ENCODE results near the gene EPM2AIP1. TPM values are rescaled to one million over a fixed set of nuclear protein-coding genes. Genes with fewer than 3 reads are reported as not detected.
A peak's percentile ranks its signal among the peaks of the same experiment; 100 is the strongest.

EPM2AIP1 gene
- total and polyA plus RNA-seq, 12 donors = 6.1 to 36.3 (median 27.4) TPM

DNA sequence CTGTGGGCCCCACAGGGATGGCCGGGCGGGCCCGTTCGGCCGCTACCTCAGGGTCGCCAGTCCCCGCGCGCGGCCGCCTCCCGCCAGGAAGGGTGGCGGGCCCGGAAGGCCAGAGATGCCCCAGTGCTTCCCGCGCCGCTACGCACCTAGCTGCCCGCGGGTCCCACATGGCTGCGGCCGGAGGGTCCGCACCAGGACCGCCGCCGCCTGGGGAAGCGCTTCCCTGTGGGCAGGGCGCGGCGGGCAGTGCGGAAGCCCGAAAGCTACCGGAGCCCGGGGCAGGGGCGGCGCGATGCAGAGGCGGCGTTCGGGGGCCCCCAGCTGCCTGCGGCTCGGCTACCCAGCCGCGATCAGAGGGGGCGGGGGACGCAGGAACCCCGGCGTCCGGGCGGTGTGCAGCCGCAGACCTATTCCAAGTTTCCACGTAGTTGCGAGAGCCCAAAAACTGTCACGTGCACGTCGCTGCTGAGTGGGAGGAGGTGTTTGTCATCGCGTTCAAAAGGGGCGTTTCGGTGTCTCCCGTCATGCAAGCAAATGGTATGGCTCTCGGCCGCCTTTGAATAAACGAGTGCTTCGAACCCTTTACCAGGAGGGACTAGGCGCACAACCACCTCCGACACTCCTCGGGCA is 48.2 kb downstream of the EPM2AIP1 start, which contains the start of gene TRANK1:
TRANK1 (minus strand) TSS at position 414 of the 630 bp plus-strand sequence; CDS start at position 169, 245 bp downstream.
- Histone ChIP-seq H3K4me3 (peak within 1 kb of the TSS; percentile 61 to 96 (median 82)), H3K36me3 (no peaks in the 10 kb centered on the region), H3K4me1 (peaks cover 0 to 25% (median 14%) of the 10 kb centered on the region in 9 donors), H3K9me3 (peaks cover 0 to 22% (median 12%) of the 10 kb centered on the region in 11 donors), H3K27me3 (no peaks in the 10 kb centered on the region), H3K27ac (peak within 1 kb of the TSS; percentile 40 to 90 (median 74))
- WGBS, 2 donors = 1% methylated on average over 60 to 68 of the region's 68 CpGs
- TF ChIP-seq, protein P1, sequence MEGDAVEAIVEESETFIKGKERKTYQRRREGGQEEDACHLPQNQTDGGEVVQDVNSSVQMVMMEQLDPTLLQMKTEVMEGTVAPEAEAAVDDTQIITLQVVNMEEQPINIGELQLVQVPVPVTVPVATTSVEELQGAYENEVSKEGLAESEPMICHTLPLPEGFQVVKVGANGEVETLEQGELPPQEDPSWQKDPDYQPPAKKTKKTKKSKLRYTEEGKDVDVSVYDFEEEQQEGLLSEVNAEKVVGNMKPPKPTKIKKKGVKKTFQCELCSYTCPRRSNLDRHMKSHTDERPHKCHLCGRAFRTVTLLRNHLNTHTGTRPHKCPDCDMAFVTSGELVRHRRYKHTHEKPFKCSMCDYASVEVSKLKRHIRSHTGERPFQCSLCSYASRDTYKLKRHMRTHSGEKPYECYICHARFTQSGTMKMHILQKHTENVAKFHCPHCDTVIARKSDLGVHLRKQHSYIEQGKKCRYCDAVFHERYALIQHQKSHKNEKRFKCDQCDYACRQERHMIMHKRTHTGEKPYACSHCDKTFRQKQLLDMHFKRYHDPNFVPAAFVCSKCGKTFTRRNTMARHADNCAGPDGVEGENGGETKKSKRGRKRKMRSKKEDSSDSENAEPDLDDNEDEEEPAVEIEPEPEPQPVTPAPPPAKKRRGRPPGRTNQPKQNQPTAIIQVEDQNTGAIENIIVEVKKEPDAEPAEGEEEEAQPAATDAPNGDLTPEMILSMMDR (IDR thresholded peaks at IDR 0.05) = no peak
- DNase-seq = peak; percentile 49 to 65
- intact Hi-C loops (cut with DNase I) = loop anchor here in 2 of 10 donors (5.0 kb wide), 1 partner anchor 37 kb away; no protein-coding TSS in a partner anchor
- ATAC-seq = peak; percentile 59 to 82 (median 72)

DNA sequence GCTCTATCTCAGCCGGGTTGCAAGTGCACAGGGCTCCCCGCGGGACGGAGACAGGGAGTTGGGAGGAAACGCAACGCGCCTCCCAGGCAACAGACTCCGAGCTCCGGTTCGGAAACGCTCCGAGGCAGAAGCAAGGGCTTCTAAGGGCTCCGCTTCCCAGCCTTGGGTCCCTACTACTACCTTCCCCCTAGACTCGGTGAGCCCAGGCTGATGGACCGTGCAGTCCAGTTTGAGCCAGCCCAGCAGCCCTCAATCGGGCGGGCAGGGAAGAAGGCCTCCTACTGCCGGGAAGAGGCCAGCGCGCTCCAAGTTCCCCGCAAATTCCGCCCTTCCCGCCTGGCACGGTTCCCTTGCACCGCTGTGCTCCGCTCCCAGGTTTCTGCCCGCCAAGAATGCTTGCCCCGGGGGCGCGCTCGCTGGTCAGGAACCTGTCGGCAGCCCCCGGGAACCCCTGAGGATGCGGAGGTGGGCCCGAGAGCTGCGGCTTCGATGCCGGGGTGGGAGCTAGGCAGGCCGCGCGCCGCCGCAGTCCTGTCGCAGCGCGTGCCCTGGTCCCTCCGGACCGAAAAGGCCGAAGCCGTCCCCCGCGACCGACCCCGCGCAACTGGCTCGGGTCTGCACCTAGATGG is 48.8 kb downstream of the EPM2AIP1 start:
- Histone ChIP-seq H3K27me3 (no peaks in the 10 kb centered on the region), H3K4me3 (peak overlapping the region; percentile 61 to 96 (median 82)), H3K36me3 (no peaks in the 10 kb centered on the region), H3K4me1 (peaks cover 0 to 25% (median 14%) of the 10 kb centered on the region in 9 donors), H3K9me3 (peaks cover 0 to 22% (median 12%) of the 10 kb centered on the region in 11 donors), H3K27ac (peak overlapping the region; percentile 40 to 90 (median 74))
- intact Hi-C loops (cut with DNase I) = loop anchor here in 2 of 10 donors (5.0 kb wide), 1 partner anchor 37 kb away; no protein-coding TSS in a partner anchor
- WGBS, 2 donors = 0% methylated on average over 55 to 56 of the region's 56 CpGs
- DNase-seq = peak; percentile 46 to 66
- peak; percentile 63 to 86 (median 78) for ATAC-seq
- TF ChIP-seq, protein P1 (IDR thresholded peaks at IDR 0.05) = peak in 3 of 9 donors; percentile 23 to 30 (median 26)

DNA sequence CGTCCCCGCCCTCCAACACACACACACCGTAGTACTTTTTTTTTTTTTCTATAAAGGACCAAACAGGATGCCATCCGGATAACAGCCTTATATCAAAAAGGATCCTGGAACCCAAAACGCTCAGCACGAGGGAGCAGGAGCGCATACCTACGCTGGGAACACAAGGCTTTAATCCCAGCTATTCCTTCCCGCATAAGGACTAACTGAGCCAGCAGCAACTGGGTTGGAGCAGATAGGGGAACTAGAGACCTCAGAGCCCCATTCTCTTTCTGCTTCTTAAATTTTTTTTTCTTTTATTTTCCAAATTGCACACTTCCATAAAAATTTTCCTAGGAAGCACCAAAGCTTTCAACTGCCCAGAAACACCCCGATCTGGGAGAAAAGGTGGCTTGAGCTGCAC is 49.3 kb downstream of the EPM2AIP1 start:
- no peak for DNase-seq
- WGBS, 2 donors = 29 to 32% methylated on average over 10 of the region's 10 CpGs
- TF ChIP-seq, protein P1 (IDR thresholded peaks at IDR 0.05) = no peak
- no peaks in the 10 kb centered on the region for H3K36me3 ChIP-seq
- no peak for ATAC-seq
- intact Hi-C loops (cut with DNase I) = loop anchor here in 2 of 10 donors (5.0 kb wide), 1 partner anchor 36 kb away; no protein-coding TSS in a partner anchor
- H3K4me3 ChIP-seq = peak overlapping the region; percentile 61 to 96 (median 82)
- H3K4me1 ChIP-seq = peaks cover 0 to 25% (median 14%) of the 10 kb centered on the region in 9 donors
- H3K27ac ChIP-seq = peak overlapping the region in 8 of 10 donors; percentile 46 to 90 (median 78)
- no peaks in the 10 kb centered on the region for H3K27me3 ChIP-seq
- H3K9me3 ChIP-seq = peaks cover 0 to 22% (median 12%) of the 10 kb centered on the region in 11 donors

DNA sequence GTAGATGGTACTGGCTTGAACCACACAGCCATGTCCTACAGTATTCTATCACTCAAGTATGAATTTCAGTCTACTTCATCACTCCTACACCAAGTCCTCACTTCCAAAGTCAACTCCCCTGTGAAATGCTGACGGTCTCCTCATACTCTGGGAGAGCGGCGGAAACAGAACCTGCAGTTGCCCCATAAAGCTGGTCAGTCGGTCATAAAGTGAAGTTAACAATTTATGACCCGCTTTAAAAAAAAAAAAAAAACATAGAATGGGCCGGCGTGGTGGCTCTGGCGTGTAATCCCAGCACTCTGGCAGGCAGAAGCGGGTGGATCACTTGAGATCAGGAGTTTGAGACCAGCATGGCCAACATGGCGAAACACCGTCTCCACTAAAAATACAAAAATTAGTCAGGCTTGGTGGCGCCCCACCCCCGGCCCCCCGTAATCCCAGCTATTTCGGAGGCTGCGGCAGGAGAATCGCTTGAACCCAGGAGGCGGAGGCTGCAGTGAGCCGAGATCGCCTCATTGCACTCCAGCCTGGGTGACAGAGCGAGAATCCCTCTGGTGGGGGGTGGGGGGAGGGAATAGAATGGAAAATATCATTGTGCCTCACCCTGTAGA is 50.2 kb downstream of the EPM2AIP1 start:
- ATAC-seq = no peak
- Histone ChIP-seq H3K27ac (no peak overlapping the region), H3K4me3 (no peak overlapping the region), H3K9me3 (peaks cover 0 to 14% (median 5%) of the 10 kb centered on the region in 11 donors), H3K4me1 (peaks cover 0 to 25% (median 14%) of the 10 kb centered on the region in 9 donors), H3K36me3 (no peaks in the 10 kb centered on the region), H3K27me3 (no peaks in the 10 kb centered on the region)
- intact Hi-C loops (cut with DNase I) = loop anchor here in 2 of 10 donors (5.0 kb wide), 1 partner anchor 35 kb away; no protein-coding TSS in a partner anchor
- TF ChIP-seq, protein P1 (IDR thresholded peaks at IDR 0.05) = no peak
- WGBS, 2 donors = 98% methylated on average over 21 of the region's 21 CpGs
- no peak for DNase-seq

Data from heart right ventricle (tissue), 16 donors.